ENCODE measurements around the gene FMN2.
A peak's percentile ranks its signal among the peaks of the same experiment; 100 is the strongest.

Gene FMN2

DNA sequence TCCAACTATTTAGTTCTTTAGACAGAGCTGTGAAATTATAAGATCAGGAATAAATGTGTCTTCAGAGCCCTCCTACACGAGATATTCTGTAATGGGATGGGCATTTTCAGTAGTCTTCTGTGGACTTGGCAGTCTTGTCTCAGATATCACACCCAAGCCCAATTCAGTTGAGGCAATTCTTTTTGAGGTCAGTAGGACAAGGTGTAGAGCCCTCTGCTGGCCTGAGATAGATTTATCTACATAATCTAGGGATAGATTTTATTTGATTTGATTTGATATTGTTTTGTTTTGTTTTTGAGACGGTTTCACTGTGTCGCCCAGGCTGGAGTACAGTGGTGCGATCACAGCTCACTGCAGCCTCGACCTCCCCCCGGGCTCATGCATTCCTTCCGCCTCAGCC lies 77.5 kb downstream of the FMN2 start:
- Histone ChIP-seq H3K27ac (ENCODE audit: low read length) (no peak overlapping the region), H3K27me3 (ENCODE audit: low read depth, low read length) (no peaks in the 10 kb centered on the region), H3K4me2 (ENCODE audit: low read length) (no peak overlapping the region), H2AFZ (ENCODE audit: low read depth, low read length) (no peak overlapping the region), H3K79me2 (ENCODE audit: low read length) (no peaks in the 10 kb centered on the region), H3K36me3 (replicated peaks; ENCODE audit: low read depth, low read length) (no peaks in the 10 kb centered on the region), H3K9ac (ENCODE audit: low read length) (no peak overlapping the region), H3K4me1 (ENCODE audit: low read length) (no peaks in the 10 kb centered on the region), H4K20me1 (ENCODE audit: insufficient read depth, low read length) (no peaks in the 10 kb centered on the region), H3K9me3 (ENCODE audit: insufficient read depth, low read length) (no peaks in the 10 kb centered on the region), H3K4me3 (ENCODE audit: low read length) (no peak overlapping the region)
- TF ChIP-seq, protein P1, sequence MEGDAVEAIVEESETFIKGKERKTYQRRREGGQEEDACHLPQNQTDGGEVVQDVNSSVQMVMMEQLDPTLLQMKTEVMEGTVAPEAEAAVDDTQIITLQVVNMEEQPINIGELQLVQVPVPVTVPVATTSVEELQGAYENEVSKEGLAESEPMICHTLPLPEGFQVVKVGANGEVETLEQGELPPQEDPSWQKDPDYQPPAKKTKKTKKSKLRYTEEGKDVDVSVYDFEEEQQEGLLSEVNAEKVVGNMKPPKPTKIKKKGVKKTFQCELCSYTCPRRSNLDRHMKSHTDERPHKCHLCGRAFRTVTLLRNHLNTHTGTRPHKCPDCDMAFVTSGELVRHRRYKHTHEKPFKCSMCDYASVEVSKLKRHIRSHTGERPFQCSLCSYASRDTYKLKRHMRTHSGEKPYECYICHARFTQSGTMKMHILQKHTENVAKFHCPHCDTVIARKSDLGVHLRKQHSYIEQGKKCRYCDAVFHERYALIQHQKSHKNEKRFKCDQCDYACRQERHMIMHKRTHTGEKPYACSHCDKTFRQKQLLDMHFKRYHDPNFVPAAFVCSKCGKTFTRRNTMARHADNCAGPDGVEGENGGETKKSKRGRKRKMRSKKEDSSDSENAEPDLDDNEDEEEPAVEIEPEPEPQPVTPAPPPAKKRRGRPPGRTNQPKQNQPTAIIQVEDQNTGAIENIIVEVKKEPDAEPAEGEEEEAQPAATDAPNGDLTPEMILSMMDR (IDR thresholded peaks at IDR 0.05; ENCODE audit: low read depth, low read length), result peak; percentile 45
- no peak for TF ChIP-seq EZH2phosphoT487 (IDR thresholded peaks at IDR 0.05; ENCODE audit: low read depth)

DNA sequence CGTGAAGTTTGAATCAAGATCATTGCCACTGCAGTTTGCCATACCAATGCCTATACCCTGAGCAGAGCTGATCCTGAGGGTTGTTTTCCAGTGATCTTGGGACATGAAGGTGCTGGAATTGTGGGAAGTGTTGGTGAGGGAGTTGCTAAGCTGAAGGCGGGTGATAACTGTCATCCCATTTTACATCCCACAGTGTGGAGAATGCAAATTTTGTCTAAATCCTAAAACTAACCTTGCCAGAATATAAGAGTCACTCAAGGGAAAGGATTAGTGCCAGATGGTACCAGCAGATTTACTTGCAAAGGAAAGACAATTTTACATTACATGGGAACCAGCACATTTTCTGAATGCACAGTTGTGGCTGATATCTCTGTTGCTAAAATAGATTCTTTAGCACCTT lies 78.6 kb downstream of the FMN2 start:
- H3K4me3 ChIP-seq (ENCODE audit: low read length), result no peak overlapping the region

GRCh38 chr1:240170806-240171205 lies 79.1 kb downstream of the FMN2 start:
- Histone ChIP-seq H3K27me3 (ENCODE audit: low read depth, low read length) (no peaks in the 10 kb centered on the region), H3K9me3 (ENCODE audit: insufficient read depth, low read length) (no peaks in the 10 kb centered on the region), H3K4me2 (ENCODE audit: low read length) (no peak overlapping the region), H3K4me3 (ENCODE audit: low read length) (no peak overlapping the region), H3K36me3 (replicated peaks; ENCODE audit: low read depth, low read length) (no peaks in the 10 kb centered on the region), H2AFZ (ENCODE audit: low read depth, low read length) (no peak overlapping the region), H3K9ac (ENCODE audit: low read length) (no peak overlapping the region), H3K4me1 (ENCODE audit: low read length) (no peaks in the 10 kb centered on the region), H3K79me2 (ENCODE audit: low read length) (no peaks in the 10 kb centered on the region), H4K20me1 (ENCODE audit: insufficient read depth, low read length) (no peaks in the 10 kb centered on the region), H3K27ac (ENCODE audit: low read length) (no peak overlapping the region)
- TF ChIP-seq, protein P1 (IDR thresholded peaks at IDR 0.05; ENCODE audit: low read depth, low read length), result no peak
- no peak for TF ChIP-seq EZH2phosphoT487 (IDR thresholded peaks at IDR 0.05; ENCODE audit: low read depth)

More for the DNA sequence above, 78.6 kb downstream of the FMN2 start:
- Histone ChIP-seq H4K20me1 (ENCODE audit: insufficient read depth, low read length) (no peaks in the 10 kb centered on the region), H3K9ac (ENCODE audit: low read length) (no peak overlapping the region), H2AFZ (ENCODE audit: low read depth, low read length) (no peak overlapping the region), H3K27me3 (ENCODE audit: low read depth, low read length) (no peaks in the 10 kb centered on the region), H3K9me3 (ENCODE audit: insufficient read depth, low read length) (no peaks in the 10 kb centered on the region), H3K36me3 (replicated peaks; ENCODE audit: low read depth, low read length) (no peaks in the 10 kb centered on the region), H3K27ac (ENCODE audit: low read length) (no peak overlapping the region), H3K4me2 (ENCODE audit: low read length) (no peak overlapping the region), H3K4me1 (ENCODE audit: low read length) (no peaks in the 10 kb centered on the region), H3K79me2 (ENCODE audit: low read length) (no peaks in the 10 kb centered on the region)
- TF ChIP-seq, protein P1 (IDR thresholded peaks at IDR 0.05; ENCODE audit: low read depth, low read length), result no peak
- no peak for TF ChIP-seq EZH2phosphoT487 (IDR thresholded peaks at IDR 0.05; ENCODE audit: low read depth)

- Histone ChIP-seq H3K79me2 (ENCODE audit: low read length) (no peaks in the 10 kb centered on the region), H3K36me3 (replicated peaks; ENCODE audit: low read depth, low read length) (no peaks in the 10 kb centered on the region)
- TF ChIP-seq, protein P1 (IDR thresholded peaks at IDR 0.05; ENCODE audit: low read depth, low read length), result no peak
- TF ChIP-seq EZH2phosphoT487 (IDR thresholded peaks at IDR 0.05; ENCODE audit: low read depth), result no peak
Observed at GRCh38 chr1:240171907-240172306, 80.2 kb downstream of the FMN2 start.

More at GRCh38 chr1:240171907-240172306, 80.2 kb downstream of the FMN2 start:
- no peaks in the 10 kb centered on the region for H3K4me1 ChIP-seq (ENCODE audit: low read length)
- H3K27ac ChIP-seq (ENCODE audit: low read length), result no peak overlapping the region
- H4K20me1 ChIP-seq (ENCODE audit: insufficient read depth, low read length), result no peaks in the 10 kb centered on the region
- no peaks in the 10 kb centered on the region for H3K9me3 ChIP-seq (ENCODE audit: insufficient read depth, low read length)
- no peak overlapping the region for H3K9ac ChIP-seq (ENCODE audit: low read length)
- H3K4me2 ChIP-seq (ENCODE audit: low read length), result no peak overlapping the region
- peaks cover 5% of the 10 kb centered on the region; the same call in 1 of the 2 replicates for H3K27me3 ChIP-seq (ENCODE audit: low read depth, low read length)
- no peak overlapping the region for H2AFZ ChIP-seq (ENCODE audit: low read depth, low read length)
- H3K4me3 ChIP-seq (ENCODE audit: low read length), result no peak overlapping the region
